ENCODE data around the gene SEPSECS.

SEPSECS gene

GRCh38 chr4:25100021-25100555 lies 60.2 kb downstream of the SEPSECS start:
- DNase-seq (ENCODE audit: low read depth) = no peak
- TF ChIP-seq CTCF (IDR thresholded peaks at IDR 0.05; ENCODE audit: insufficient read depth, low read depth, low read length, missing control alignments) = no peak
- no peak overlapping the region for H3K4me3 ChIP-seq (ENCODE audit: low read depth, low read length)

- no peak for TF ChIP-seq CTCF (IDR thresholded peaks at IDR 0.05; ENCODE audit: insufficient read depth, low read depth, low read length, missing control alignments)
- no peak for DNase-seq (ENCODE audit: low read depth)
- no peak overlapping the region for H3K4me3 ChIP-seq (ENCODE audit: low read depth, low read length)
These were observed 61.0 kb downstream of the SEPSECS start for GRCh38 chr4:25098964-25099891.

- no peak for DNase-seq (ENCODE audit: low read depth)
These were observed 63.2 kb downstream of the SEPSECS start for GRCh38 chr4:25096981-25097443.

GRCh38 chr4:25096251-25096980 lies 63.8 kb downstream of the SEPSECS start:
- no peak overlapping the region for H3K4me3 ChIP-seq (ENCODE audit: low read depth, low read length)
- no peak for DNase-seq (ENCODE audit: low read depth)
- TF ChIP-seq CTCF (IDR thresholded peaks at IDR 0.05; ENCODE audit: insufficient read depth, low read depth, low read length, missing control alignments) = no peak

More at GRCh38 chr4:25096981-25097443, 63.2 kb downstream of the SEPSECS start:
- H3K4me3 ChIP-seq (ENCODE audit: low read depth, low read length) = no peak overlapping the region
- no peak for TF ChIP-seq CTCF (IDR thresholded peaks at IDR 0.05; ENCODE audit: insufficient read depth, low read depth, low read length, missing control alignments)

- no peak overlapping the region for H3K4me3 ChIP-seq (ENCODE audit: low read depth, low read length)
- DNase-seq (ENCODE audit: low read depth) = no peak
These were observed 64.4 kb downstream of the SEPSECS start for GRCh38 chr4:25095837-25096236.

GRCh38 chr4:25092139-25092538 lies 68.1 kb downstream of the SEPSECS start:
- no peak for TF ChIP-seq CTCF (IDR thresholded peaks at IDR 0.05; ENCODE audit: insufficient read depth, low read depth, low read length, missing control alignments)
- no peak for DNase-seq (ENCODE audit: low read depth)
- H3K4me3 ChIP-seq (ENCODE audit: low read depth, low read length) = no peak overlapping the region

More at GRCh38 chr4:25095837-25096236, 64.4 kb downstream of the SEPSECS start:
- TF ChIP-seq CTCF (IDR thresholded peaks at IDR 0.05; ENCODE audit: insufficient read depth, low read depth, low read length, missing control alignments) = no peak

Measured in GM12865 (cell line).